ENCODE results near the gene KRTAP10-12. TPM values are rescaled to one million over a fixed set of nuclear protein-coding genes. Genes with fewer than 3 reads are reported as not detected.

KRTAP10-12 gene
- total and polyA plus RNA-seq, 2 donors from 2014 or later: not detected

- intact Hi-C loops (cut with DNase I): no loop called here
- no peak for FAIRE-seq
- TF ChIP-seq, protein P1, sequence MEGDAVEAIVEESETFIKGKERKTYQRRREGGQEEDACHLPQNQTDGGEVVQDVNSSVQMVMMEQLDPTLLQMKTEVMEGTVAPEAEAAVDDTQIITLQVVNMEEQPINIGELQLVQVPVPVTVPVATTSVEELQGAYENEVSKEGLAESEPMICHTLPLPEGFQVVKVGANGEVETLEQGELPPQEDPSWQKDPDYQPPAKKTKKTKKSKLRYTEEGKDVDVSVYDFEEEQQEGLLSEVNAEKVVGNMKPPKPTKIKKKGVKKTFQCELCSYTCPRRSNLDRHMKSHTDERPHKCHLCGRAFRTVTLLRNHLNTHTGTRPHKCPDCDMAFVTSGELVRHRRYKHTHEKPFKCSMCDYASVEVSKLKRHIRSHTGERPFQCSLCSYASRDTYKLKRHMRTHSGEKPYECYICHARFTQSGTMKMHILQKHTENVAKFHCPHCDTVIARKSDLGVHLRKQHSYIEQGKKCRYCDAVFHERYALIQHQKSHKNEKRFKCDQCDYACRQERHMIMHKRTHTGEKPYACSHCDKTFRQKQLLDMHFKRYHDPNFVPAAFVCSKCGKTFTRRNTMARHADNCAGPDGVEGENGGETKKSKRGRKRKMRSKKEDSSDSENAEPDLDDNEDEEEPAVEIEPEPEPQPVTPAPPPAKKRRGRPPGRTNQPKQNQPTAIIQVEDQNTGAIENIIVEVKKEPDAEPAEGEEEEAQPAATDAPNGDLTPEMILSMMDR (IDR thresholded peaks at IDR 0.05; ENCODE audit: borderline replicate concordance, extremely low read depth, insufficient read depth): no peak
These were observed 15.8 kb upstream of the KRTAP10-12 start for GRCh38 chr21:44681152-44681551.

DNA sequence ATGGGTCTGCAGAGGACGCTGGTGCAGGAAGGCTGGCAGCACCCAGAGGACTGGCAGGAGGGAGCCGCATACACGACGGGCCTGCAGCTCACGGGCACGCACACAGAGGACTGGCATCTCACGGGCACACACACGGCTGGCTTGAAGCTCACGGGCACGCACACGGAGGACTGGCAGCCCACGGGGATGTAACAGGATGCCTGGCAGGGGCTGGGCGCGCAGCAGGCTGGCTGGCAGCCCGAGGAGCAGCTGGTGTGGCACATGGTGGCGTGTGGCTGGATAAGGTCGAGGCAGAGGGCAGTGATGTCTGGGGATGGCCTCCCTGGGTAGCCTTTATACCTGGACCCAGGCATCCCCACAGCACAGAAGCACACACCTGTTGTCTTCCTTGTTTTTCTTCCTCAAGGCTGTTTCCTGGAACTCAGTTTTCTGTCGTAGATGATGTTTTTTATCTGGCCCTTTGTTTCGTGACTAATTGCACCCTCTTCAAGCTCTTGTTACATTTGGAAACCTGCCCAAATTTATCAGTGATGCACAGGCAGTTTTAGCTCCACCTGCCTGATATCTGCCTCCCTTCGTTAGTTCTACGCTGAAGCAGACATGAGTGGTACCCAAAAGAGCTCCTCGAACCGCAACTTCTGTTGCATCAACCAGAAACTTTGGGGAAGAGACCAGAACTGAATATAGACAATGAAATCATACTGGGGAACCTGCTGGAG is 15.0 kb upstream of the KRTAP10-12 start, which contains the start of gene KRTAP12-1:
Gene KRTAP12-1, minus strand, starts transcription at position 303 of the 719 bp plus-strand sequence. Its CDS starts 40 bp downstream, at position 263.
- Histone ChIP-seq H3K4me1 (ENCODE audit: control insufficient read depth in 2 of 3, insufficient read depth in 2 of 3, low read depth in 1 of 3, low read length in 3 of 3) (no peaks in the 10 kb centered on the region), H3K9ac (ENCODE audit: low read length in 3 of 3) (no peak within 1 kb of the TSS), H3K27me3 (ENCODE audit: control insufficient read depth, insufficient read depth, low read length) (no peaks in the 10 kb centered on the region), H3K4me3 (ENCODE audit: low read length in 3 of 3) (no peak within 1 kb of the TSS), H3K36me3 (ENCODE audit: control insufficient read depth in 2 of 3, insufficient read depth in 3 of 3, low read length in 3 of 3) (no peaks in the 10 kb centered on the region), H3K9me3 (ENCODE audit: control insufficient read depth in 2 of 3, insufficient read depth in 1 of 3, low read length in 3 of 3) (no peaks in the 10 kb centered on the region), H3K27ac (ENCODE audit: low read depth in 2 of 2, low read length in 2 of 2) (no peak within 1 kb of the TSS)
- DNase-seq (no peak), FAIRE-seq (no peak)
- intact Hi-C loops (cut with DNase I): no loop called here
- TF ChIP-seq, protein P1 (IDR thresholded peaks at IDR 0.05; ENCODE audit: borderline replicate concordance, extremely low read depth, insufficient read depth): no peak

More at GRCh38 chr21:44681152-44681551, 15.8 kb upstream of the KRTAP10-12 start:
- Histone ChIP-seq H3K9me3 (ENCODE audit: control insufficient read depth in 2 of 3, insufficient read depth in 1 of 3, low read length in 3 of 3) (no peaks in the 10 kb centered on the region), H3K27ac (ENCODE audit: low read depth in 2 of 2, low read length in 2 of 2) (no peak overlapping the region), H3K4me3 (ENCODE audit: low read length in 3 of 3) (no peak overlapping the region), H3K36me3 (ENCODE audit: control insufficient read depth in 2 of 3, insufficient read depth in 3 of 3, low read length in 3 of 3) (no peaks in the 10 kb centered on the region), H3K4me1 (ENCODE audit: control insufficient read depth in 2 of 3, insufficient read depth in 2 of 3, low read depth in 1 of 3, low read length in 3 of 3) (no peaks in the 10 kb centered on the region), H3K27me3 (ENCODE audit: control insufficient read depth, insufficient read depth, low read length) (no peaks in the 10 kb centered on the region), H3K9ac (ENCODE audit: low read length in 3 of 3) (no peak overlapping the region)
- DNase-seq: no peak

DNA sequence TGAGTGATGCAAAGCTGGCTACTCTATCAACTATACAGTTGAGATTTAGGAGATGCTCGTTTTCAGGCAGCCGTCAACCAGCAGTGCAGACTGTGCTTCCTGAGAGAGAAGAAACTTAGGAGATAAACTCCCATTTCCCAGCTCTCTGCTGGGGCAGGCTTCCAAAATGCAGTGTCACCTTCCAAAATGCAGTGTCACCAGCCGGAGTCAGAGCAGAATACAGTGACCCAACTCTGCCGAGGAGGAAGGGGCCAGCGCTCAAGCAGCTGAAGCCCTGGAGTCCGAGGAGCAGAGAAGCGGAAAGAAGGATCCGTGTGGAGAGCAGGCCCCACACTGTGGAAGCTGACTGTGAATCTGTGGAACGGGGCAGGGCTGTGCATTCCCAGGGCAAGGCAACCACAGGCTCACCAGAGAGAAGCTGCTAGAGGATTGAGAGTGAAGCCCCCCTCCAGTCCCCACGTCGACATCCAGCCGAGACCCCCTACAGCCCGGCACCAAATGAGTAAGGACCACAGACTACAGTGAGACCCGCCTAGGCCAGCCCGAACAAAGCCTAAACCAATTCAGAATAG is 14.3 kb upstream of the KRTAP10-12 start:
- no peak for FAIRE-seq

More for the DNA sequence above, 14.3 kb upstream of the KRTAP10-12 start:
- H3K4me3 ChIP-seq (ENCODE audit: low read length in 3 of 3): no peak overlapping the region
- TF ChIP-seq, protein P1 (IDR thresholded peaks at IDR 0.05; ENCODE audit: borderline replicate concordance, extremely low read depth, insufficient read depth): no peak
- H3K4me1 ChIP-seq (ENCODE audit: control insufficient read depth in 2 of 3, insufficient read depth in 2 of 3, low read depth in 1 of 3, low read length in 3 of 3): no peaks in the 10 kb centered on the region
- H3K9ac ChIP-seq (ENCODE audit: low read length in 3 of 3): no peak overlapping the region
- H3K36me3 ChIP-seq (ENCODE audit: control insufficient read depth in 2 of 3, insufficient read depth in 3 of 3, low read length in 3 of 3): no peaks in the 10 kb centered on the region
- H3K27me3 ChIP-seq (ENCODE audit: control insufficient read depth, insufficient read depth, low read length): no peaks in the 10 kb centered on the region
- H3K27ac ChIP-seq (ENCODE audit: low read depth in 2 of 2, low read length in 2 of 2): no peak overlapping the region
- no peaks in the 10 kb centered on the region for H3K9me3 ChIP-seq (ENCODE audit: control insufficient read depth in 2 of 3, insufficient read depth in 1 of 3, low read length in 3 of 3)
- intact Hi-C loops (cut with DNase I): no loop called here
- no peak for DNase-seq

Data from kidney (tissue), 14 donors.